ENCODE measurements around the gene SAMD8.

- TF ChIP-seq CTCF (IDR thresholded peaks at IDR 0.05; ENCODE audit: insufficient read depth, low read depth, low read length) (no peak), EZH2 (IDR thresholded peaks at IDR 0.05; ENCODE audit: insufficient read depth, low read length) (no peak)
These were observed 58.8 kb downstream of the SAMD8 start for GRCh38 chr10:75170215-75170614.

All from astrocyte (in vitro differentiated cells and primary cell).